NCI-H2196 (cell line): ENCODE data around the gene PDRG1.

ENCODE experiments used
- DNase-seq: peaks from one replicate; lab custom pipeline; 2025; ENCODE audit not compliant: unreplicated experiment; lab: John Stamatoyannopoulos, UW

PDRG1 gene

GRCh38 chr20:31951530-31952453, at the start of gene PDRG1:
TSS of gene PDRG1 (minus strand) at chr20:31952046. CDS start at chr20:31951961, 85 bp downstream.
- DNase-seq, result peak; percentile 97

DNA sequence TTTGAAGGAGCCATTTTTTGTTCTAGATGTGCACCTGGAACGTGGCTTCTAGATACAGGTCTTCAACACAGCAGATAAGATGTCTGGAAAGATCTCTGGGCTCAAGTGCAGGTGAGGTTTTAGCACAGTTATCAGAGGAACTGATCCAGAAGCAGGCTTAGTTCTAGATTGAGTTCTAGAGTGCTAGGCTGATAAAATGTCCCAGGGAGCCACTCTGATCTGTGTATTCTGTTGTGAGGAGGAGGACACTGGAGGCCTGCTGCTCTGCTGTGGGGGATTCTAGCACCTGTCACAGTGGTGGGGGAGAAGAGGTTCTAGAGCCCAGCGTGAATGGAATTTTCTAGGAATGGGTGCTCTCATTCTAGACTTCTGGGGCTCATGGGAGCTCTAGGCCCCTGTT, 46.4 kb upstream of the PDRG1 start:
- DNase-seq, result no peak

DNA sequence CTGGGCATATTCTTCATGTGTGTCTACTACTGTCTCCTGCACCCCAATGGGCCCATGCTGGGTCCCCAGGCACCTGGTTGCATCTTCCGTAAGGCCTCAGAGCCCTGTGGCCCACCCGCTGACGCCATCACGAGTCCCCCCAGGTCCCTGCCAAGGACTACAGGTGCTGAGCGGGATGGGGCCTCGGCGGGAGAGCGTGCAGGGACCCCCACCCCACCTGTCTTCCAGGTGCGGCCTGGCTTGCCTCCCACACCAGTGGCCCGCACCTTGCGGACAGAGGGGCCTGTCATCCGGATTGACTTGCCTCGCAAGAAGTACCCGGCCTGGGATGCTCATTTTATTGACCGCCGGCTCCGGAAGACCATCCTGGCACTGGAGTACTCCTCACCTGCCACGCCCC, 45.1 kb upstream of the PDRG1 start:
- DNase-seq, result no peak

DNA sequence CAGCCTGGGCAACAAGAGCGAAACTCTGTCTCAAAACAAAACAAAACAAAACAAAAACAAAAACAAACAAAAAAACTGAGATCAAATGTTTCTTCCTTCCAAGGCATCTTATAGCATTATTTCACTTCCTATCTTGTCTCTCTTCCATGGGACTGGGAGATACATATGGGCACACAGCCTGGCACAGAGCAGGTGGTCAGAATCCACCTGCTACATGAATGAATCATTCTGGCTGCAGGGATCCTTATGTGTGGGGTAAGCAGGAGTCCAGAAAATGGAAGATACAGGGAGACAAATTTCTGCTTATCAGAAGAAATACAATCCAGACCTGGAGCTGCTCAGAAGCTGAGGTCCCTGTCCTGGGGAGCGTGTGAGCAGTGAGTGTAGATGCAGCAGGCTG, 40.2 kb upstream of the PDRG1 start:
- no peak for DNase-seq

DNA sequence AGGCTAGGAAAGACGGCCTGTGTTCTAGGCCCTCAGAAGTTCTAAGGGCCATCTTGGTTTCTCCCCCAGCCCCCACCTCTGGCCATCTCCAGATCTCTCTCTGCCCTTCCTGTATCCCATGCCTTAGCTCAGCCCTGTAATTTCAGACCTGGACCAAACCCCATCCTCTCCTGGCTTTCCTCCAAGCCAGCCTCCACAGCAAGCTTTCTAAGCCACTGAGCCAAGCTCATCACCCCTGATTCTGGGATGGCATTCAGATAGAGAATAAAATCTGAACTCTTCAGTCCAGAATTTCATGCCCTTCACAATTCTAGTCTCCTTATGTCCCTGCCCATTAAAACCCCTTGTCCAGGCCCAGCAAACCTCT, 39.5 kb upstream of the PDRG1 start:
- DNase-seq, result no peak

GRCh38 chr20:31990641-31991338, 38.9 kb upstream of the PDRG1 start:
- DNase-seq, result no peak

DNA sequence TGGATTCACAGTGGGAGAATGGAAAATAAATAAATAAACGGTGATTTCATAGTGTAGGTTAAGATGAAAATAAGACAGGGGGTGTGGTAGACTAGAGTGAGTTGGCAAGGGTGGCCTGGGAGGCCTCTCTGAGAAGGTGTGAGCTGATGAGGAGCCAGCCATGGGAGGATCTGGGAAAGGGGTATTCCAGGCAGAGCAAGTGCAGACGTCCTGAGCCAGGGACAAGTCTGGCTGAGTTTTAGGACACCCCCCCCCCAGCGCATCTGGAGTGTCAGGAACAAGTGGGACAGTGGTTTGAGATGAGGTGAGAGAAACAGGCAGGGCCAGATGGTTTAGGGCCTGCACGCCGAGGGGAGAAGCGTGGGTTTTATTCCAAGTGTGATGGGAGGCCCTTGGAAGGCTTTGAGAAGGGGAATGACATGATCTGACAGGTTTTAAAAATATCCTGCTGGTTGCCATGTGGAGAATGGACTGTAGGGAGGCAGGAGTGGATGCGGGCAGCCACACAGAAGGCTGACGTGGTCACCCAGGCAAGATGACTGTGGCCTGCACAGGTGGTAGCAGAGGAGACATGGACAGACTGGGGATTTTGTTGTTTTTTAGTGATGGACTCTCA, 37.3 kb upstream of the PDRG1 start:
- DNase-seq, result no peak

DNA sequence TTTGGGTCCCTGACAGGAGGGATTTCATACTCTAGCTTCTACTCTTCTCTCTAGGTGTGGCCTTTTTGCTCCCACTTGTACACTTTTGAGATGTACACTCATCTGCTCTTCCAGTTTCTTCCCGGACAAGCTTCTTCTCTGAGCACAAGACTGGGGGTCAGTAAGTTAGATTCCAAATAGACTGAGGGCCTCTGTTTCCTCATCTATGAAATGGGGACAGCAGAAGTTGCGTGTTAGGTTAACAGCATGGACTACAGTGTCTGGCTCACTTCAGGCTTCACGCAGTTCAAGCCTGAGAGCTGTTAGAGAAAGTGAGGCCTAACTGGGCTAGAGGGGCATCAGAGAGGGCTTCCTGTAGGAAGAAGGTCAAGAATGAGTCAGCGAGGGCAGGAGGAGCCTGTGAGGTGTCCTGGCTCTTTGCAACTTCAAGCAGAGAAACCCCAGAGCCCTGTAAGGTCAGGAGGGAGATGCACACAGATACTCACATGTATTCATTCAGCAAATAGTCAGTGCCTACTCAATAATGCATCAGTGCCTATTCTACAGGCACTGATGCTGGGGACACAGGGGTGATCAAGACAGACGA, 36.7 kb upstream of the PDRG1 start:
- DNase-seq, result no peak

GRCh38 chr20:31987744-31988143, 35.9 kb upstream of the PDRG1 start:
- DNase-seq, result no peak

DNA sequence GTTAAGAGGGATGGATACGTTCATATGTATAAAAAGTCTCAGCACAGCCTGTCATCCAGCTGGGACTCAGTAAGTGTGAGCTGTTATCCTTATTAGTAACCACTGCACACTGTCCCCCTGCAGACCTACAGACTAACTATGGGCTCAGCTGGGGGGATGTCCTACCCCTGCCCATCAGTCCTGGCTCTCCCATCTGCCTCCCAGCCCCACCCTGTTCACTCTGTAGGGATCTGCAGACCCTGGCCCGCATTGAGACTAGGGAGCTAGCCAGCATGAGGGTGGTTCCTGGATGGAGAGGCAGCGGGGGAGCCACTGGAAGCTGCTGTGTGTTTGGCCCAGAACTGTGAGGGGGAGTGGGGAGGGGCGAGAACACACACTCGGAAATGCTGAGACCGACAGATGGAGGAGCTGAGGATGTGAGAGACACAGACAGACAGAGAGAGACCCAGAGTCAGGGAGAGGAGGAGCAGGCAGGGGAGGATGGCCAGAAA, 33.2 kb upstream of the PDRG1 start:
- no peak for DNase-seq

- DNase-seq, result no peak
These were observed 29.9 kb upstream of the PDRG1 start for GRCh38 chr20:31981784-31982183.

GRCh38 chr20:31979713-31980426, 28.0 kb upstream of the PDRG1 start:
- no peak for DNase-seq

DNA sequence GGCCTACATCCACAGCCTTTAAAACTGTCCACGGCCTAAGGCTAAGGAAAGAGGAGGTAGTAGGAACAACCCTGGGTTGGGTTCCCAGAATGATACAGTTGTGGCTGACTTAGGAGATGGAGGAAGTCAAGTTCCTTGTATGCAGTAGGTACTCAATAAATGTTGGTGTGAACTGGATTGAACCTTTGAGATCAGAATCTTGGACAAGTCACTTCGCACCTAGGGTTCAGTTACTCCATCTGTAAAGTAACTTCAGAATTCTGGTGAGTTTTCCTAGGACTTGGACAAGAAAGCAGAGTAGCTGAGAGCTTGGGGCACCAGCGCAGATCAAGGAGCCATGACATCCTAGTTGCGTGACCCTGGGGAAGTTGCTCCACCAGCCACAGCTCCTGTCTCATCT, 25.2 kb upstream of the PDRG1 start:
- DNase-seq, result no peak

DNA sequence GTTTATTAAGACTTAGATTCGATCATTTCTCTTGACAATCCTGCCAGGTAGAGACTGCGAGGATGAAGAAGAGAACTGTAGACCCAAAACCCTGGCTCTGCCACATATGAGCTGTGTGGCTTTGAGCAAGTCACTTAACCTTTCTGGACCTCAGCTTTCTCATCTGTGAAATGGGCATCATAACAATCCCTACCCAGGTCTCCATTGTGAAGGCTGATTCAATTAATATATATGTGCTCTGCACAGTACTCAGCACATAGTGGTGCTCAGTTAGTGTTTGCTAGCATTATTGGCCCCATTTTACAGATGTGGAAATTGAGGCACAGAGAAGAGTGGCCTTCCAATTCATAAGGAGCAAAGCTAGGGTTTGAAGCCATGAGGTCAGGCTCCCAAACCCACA, 24.0 kb upstream of the PDRG1 start:
- DNase-seq, result no peak

- no peak for DNase-seq
These were observed 23.2 kb upstream of the PDRG1 start for GRCh38 chr20:31974951-31975487.

DNA sequence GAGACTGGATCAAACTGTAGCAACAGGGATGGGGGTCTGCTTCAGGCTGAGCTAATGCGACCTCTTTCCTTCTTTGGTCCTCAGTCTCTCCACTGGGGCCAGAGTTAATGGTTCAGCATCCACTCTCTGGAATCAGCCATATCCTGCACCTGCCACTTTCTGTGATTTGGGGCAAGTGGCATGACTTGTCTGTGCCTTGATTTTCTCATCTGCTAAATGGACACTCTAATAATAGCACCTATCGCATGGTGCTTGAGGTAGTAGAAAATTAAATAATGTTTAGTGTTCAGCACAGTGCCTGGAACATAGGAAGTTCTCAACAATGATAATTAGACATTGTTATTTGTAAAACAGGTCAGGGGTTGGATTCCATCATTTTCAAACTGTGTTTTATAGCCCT, 22.4 kb upstream of the PDRG1 start:
- no peak for DNase-seq

DNA sequence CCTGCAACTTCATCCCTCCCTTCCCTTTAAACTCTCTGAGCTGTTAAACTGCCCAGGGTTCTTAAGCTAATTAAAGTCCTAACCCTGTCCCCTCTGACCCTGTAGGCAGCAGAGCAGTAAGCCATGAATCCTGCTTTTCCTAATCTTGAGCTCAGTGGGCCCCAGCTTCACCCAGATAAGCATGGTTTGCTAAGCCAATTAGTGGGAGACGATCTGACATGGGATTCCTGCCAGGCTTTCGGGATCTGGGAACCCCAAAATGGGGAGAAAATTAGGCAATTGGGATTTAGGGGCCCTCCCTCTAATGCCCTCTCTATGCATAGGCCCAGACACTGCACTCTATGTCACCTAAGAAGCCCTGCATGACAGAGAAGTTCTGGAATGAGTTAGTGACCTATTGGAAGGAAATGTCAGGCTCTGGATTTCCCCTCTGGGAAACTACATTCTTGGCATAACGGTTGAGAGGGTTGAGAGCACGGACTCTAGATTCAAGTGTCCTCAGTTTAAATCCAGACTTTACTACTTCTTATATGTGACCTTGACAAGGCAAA, 20.7 kb upstream of the PDRG1 start:
- no peak for DNase-seq

- DNase-seq, result no peak
These were observed 18.1 kb upstream of the PDRG1 start for GRCh38 chr20:31969991-31970390.

DNA sequence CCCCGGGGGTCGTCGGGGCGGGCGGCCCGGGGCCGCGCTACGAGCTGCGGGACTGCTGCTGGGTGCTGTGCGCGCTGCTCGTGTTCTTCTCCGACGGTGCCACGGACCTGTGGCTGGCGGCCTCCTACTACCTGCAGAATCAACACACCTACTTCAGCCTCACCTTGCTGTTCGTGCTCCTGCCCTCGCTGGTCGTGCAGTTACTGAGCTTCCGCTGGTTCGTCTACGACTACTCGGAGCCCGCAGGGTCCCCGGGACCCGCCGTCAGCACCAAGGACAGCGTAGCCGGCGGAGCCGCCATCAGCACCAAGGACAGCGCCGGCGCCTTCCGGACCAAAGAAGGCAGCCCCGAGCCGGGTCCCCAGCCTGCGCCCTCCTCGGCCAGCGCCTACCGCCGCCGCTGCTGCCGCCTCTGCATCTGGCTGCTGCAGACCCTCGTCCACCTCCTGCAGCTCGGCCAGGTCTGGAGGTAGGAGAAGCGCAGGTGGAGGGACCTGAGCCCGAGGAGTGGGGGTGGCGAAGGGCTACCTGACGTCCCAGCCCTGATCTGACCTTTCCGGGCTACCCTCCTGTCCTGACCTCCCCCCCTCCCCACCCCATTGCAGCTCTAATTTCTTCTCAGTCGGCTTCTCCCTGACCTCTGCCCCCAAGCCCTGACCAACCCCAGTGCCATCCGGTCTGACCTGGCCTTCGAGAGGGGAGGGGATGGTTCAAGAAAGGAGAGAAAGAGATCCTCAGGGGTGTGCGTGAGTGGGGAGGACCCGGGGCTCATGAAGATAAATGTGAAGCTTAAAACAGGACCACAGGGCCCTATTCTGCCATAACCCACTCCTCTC, 16.7 kb upstream of the PDRG1 start:
- DNase-seq, result no peak
